Lung (tissue), 16 donors: Measurements from ENCODE around the gene EXOC6B. TPM values are rescaled to one million over a fixed set of nuclear protein-coding genes. Genes with fewer than 3 reads are reported as not detected.
A peak's percentile ranks its signal among the peaks of the same experiment; 100 is the strongest.

Experiments
- ATAC-seq: fragments of 200-7000 bp; cut with Tn5 transposase; one replicate; pipeline ENCODE4 v1.9.1; 2020; ENCODE audit warnings: moderate number of reproducible peaks; ENCODE audit not compliant: insufficient read depth, low FRiP score
- DNase-seq, 3 donors: peaks; one replicate each; pipeline ENCODE4 v3.0.0-alpha.2; 2013 to 2017
- H3K27ac ChIP-seq, 2 donors: one replicate each; pipeline ENCODE4 v1.5.1; 2013; ENCODE audit warnings: mild to moderate bottlenecking in 2 of 2, moderate library complexity in 2 of 2, control low read depth in 1 of 2, inconsistent platforms in 1 of 2, low read depth in 1 of 2, low read length in 1 of 2
- H3K27me3 ChIP-seq, 3 donors: one replicate each; pipeline ENCODE4 v1.5.1; 2013; ENCODE audit warnings: low read length in 2 of 3; ENCODE audit not compliant: control insufficient read depth in 3 of 3, insufficient read depth in 3 of 3
- H3K36me3 ChIP-seq, 4 donors: one replicate each; pipeline ENCODE4 v1.5.1; 2013; ENCODE audit warnings: low read length in 4 of 4, mild to moderate bottlenecking in 1 of 4, moderate library complexity in 1 of 4; ENCODE audit not compliant: control insufficient read depth in 4 of 4, insufficient read depth in 4 of 4
- H3K4me1 ChIP-seq, 5 donors: one replicate each; pipeline ENCODE4 v1.5.1; 2013; ENCODE audit warnings: low read length in 5 of 5, mild to moderate bottlenecking in 2 of 5, moderate library complexity in 1 of 5; ENCODE audit not compliant: control insufficient read depth in 5 of 5, insufficient read depth in 5 of 5
- H3K4me3 ChIP-seq: one replicate; pipeline ENCODE4 v1.5.1; 2013; ENCODE audit warnings: mild to moderate bottlenecking, control low read depth, moderate library complexity
- H3K9ac ChIP-seq, 2 donors: one replicate each; pipeline ENCODE4 v1.5.1; 2013; ENCODE audit warnings: low read length in 2 of 2, control low read depth in 1 of 2; ENCODE audit not compliant: insufficient read depth in 1 of 2
- H3K9me3 ChIP-seq, 4 donors: one replicate each; pipeline ENCODE4 v1.5.1; 2013; ENCODE audit warnings: low read length in 3 of 4, mild to moderate bottlenecking in 1 of 4, moderate library complexity in 1 of 4; ENCODE audit not compliant: control insufficient read depth in 4 of 4, insufficient read depth in 3 of 4
- WGBS, 2 donors: extraction: QIAGEN DNeasy Blood & Tissue Kit; methylation state at CpG; one replicate each; pipeline ENCODE4 v1.1.7; 2013; 5-methylcytosine and 5-hydroxymethylcytosine counted together
- long read RNA-seq, 5 donors: transcript quantifications; one replicate each; lab custom pipeline, GENCODE V29; 2026
- polyA plus RNA-seq, 2 donors: library from polyadenylated mRNA; stranded (reverse); fragments of 200-250 nt; gene quantifications; one replicate each; pipeline ENCODE4 v1.2.1, GENCODE V29; 2013
- total RNA-seq, 2 donors: library from RNA; depleted of rRNA in 1 of 2; stranded (reverse); fragments of >200 nt in 1 of 2; gene quantifications; one replicate each; pipeline ENCODE4 v1.2.1, GENCODE V29; 2014 to 2021
- TF ChIP-seq, protein P1 (sequence below): IDR thresholded peaks from 2 replicates; pipeline ENCODE4 v1.5.1; 2012; ENCODE audit warnings: mild to moderate bottlenecking; ENCODE audit errors: control extremely low read depth, extremely low read depth
- donor health status: control.
- donor health status: control.
- donor health status: Bipolar disorder and iron deficiency.
- donor health status: healthy.
- donor health status: DM: yes; HTN: yes; CAD: no.

The EXOC6B gene
- 10 to 100 TPM; 20.9 to 46.0 TPM for total RNA-seq
- polyA plus RNA-seq: 1 to 10 TPM; 3.3 to 4.4 TPM
- long read RNA-seq, donor 1, full-length matches to known transcripts: 1 of 1 reads
- long read RNA-seq, donor 1, partial matches to known transcripts: 0 of 1 reads
- long read RNA-seq, donor 1, other reads (novel, unspliced or antisense): 0 of 1 reads
- long read RNA-seq, donor 2: 0 reads
- long read RNA-seq, donor 3: 0 reads
- long read RNA-seq, donor 4, full-length matches to known transcripts: 3 of 3 reads
- long read RNA-seq, donor 4, partial matches to known transcripts: 0 of 3 reads
- long read RNA-seq, donor 4, other reads (novel, unspliced or antisense): 0 of 3 reads
- long read RNA-seq, donor 5, partial matches to known transcripts: 5 of 5 reads
- long read RNA-seq, donor 5, other reads (novel, unspliced or antisense): 0 of 5 reads

DNA sequence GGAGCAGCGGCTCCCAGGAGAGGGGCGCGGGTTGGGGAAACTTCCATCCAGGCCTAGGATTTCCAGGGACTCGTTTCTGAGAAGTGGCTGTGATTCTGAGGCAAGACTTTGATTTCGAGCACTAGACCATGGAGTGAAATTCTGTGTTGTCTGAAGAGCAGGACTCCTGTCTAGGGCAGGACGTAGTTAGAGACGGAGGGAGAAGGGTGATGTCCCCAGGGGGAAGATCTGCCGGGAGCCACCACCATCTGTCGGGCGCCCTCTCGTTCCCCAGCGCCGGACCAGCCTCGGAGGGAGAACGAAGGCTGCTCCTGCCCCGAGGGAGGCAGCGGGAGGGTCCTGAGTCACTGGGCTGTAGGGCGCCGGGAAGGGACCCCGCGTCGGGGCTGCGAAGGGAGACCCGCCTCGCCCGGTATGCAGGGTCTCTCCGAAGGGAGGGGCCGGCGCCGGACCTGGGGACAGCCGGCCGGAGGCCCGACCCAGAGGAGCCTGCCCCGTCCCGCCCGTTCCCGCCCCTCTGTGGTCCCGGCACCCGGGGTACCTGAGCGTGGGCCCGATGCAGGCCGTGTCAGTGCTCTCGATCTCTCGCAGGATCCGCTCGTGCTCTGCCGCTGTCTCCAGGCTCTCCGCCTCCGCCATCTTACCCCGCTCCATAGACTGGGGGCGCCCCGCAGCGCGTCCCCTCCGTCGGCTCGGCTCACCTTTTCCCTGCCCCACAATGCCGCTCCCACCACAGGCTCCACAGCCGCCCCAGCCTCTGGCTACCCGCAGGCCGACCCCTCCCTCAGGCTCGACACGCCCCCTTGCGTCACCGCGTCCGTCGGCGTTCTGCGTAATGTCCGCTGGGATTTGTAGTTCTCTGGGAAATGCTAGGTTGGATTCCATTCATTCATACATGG lies at the start of gene EXOC6B:
Gene EXOC6B, minus strand, starts transcription at position 777 of the 899 bp plus-strand sequence.
- H3K4me3 ChIP-seq: peak within 1 kb of the TSS; percentile 73
- peaks cover 0 to 9% (median 3%) of the 10 kb centered on the region in 5 donors for H3K4me1 ChIP-seq
- peaks cover 0 to 5% (median 0%) of the 10 kb centered on the region in 4 donors for H3K36me3 ChIP-seq
- no peaks in the 10 kb centered on the region for H3K27me3 ChIP-seq
- DNase-seq (peak; percentile 94 to 96 (median 95)), ATAC-seq (peak; percentile 97)
- WGBS, 2 donors: 1% methylated on average over 57 to 71 of the region's 71 CpGs
- H3K9me3 ChIP-seq: peaks cover 0 to 2% (median 0%) of the 10 kb centered on the region in 4 donors
- H3K9ac ChIP-seq: peak within 1 kb of the TSS; percentile 94 to 96
- peak within 1 kb of the TSS; percentile 81 to 90 for H3K27ac ChIP-seq
- TF ChIP-seq, protein P1, sequence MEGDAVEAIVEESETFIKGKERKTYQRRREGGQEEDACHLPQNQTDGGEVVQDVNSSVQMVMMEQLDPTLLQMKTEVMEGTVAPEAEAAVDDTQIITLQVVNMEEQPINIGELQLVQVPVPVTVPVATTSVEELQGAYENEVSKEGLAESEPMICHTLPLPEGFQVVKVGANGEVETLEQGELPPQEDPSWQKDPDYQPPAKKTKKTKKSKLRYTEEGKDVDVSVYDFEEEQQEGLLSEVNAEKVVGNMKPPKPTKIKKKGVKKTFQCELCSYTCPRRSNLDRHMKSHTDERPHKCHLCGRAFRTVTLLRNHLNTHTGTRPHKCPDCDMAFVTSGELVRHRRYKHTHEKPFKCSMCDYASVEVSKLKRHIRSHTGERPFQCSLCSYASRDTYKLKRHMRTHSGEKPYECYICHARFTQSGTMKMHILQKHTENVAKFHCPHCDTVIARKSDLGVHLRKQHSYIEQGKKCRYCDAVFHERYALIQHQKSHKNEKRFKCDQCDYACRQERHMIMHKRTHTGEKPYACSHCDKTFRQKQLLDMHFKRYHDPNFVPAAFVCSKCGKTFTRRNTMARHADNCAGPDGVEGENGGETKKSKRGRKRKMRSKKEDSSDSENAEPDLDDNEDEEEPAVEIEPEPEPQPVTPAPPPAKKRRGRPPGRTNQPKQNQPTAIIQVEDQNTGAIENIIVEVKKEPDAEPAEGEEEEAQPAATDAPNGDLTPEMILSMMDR: no peak

DNA sequence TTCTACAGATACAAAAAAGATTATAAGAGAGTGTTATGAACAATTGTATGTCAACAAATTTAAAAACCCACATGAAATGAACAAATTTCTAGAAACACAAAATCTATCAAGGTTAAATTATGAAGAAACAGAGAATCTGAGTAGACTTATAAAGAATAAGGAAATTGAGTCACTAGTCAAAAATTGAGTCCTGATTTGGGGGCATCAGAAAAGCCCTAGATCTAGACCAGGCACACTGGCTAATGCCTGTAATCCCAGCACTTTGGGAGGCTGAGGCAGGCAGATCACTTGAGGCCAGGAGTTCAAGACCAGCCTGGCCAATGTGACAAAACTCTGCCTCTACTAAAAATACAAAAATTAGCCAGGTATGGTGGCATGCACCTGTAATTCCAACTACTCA lies 46.0 kb upstream of the EXOC6B start:
- DNase-seq (no peak), ATAC-seq (no peak)
- Histone ChIP-seq H3K9me3 (peaks cover 0 to 4% (median 1%) of the 10 kb centered on the region in 4 donors), H3K27me3 (peaks cover 0 to 6% (median 0%) of the 10 kb centered on the region in 3 donors), H3K27ac (no peak overlapping the region), H3K36me3 (no peaks in the 10 kb centered on the region), H3K4me1 (no peaks in the 10 kb centered on the region), H3K4me3 (no peak overlapping the region), H3K9ac (no peak overlapping the region)
- TF ChIP-seq, protein P1: no peak

DNA sequence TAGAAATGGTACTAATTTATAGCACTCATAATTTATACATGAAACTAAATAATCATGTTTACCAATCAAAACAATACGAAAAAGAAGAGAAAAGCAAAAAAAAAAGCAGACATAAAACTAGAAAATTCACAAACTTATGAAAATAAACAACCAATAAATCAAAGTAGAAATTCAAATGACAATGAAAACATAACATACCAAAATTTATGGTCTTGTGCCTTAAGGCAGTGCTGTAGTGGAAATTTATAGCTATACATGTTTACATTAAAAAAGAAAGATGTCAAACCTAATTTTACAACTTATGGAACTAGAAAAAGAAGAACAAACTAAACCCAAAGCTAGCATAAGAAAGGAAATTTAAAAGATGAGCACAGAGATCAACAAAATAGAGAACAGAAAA lies 45.2 kb upstream of the EXOC6B start:
- no peak overlapping the region for H3K4me3 ChIP-seq
- H3K36me3 ChIP-seq: no peaks in the 10 kb centered on the region
- TF ChIP-seq, protein P1: no peak
- no peak for DNase-seq
- H3K27me3 ChIP-seq: peaks cover 0 to 9% (median 0%) of the 10 kb centered on the region in 3 donors
- no peak overlapping the region for H3K9ac ChIP-seq
- WGBS, 2 donors: 58 to 83% methylated on average over 1 of the region's 1 CpG
- no peak for ATAC-seq
- peaks cover 0 to 4% (median 1%) of the 10 kb centered on the region in 4 donors for H3K9me3 ChIP-seq
- no peak overlapping the region for H3K27ac ChIP-seq
- H3K4me1 ChIP-seq: no peaks in the 10 kb centered on the region
